Uterus (tissue), 4 donors: ENCODE results near the gene A1CF. TPM values are rescaled to one million over a fixed set of nuclear protein-coding genes. Genes with fewer than 3 reads are reported as not detected.

Source experiments
- total RNA-seq, 4 donors: library from RNA; depleted of rRNA in 3 of 4; stranded (reverse); fragments of >200 nt in 3 of 4; gene quantifications; one replicate each; pipeline versions ENCODE4 v1.1.0 to v1.2.4, GENCODE V29; 2014 to 2023
- donor health status: DM: yes; HTN: yes; CAD: no.

Gene A1CF
- total RNA-seq, 4 donors from 2014 or later, result under 0.01 TPM; not detected in 3

Other genes starting within 250 kb of the A1CF start
- 1 to 10 TPM in 2 of 4 donors, under 1 TPM in 2; under 0.01 to 9.0 (median 1.7) TPM for gene ASAH2B, start 145.7 kb downstream of the A1CF start, total RNA-seq
- gene PRKG1, start 188.9 kb upstream of the A1CF start, total RNA-seq, result 100 to 1,000 TPM in 1 of 4 donors, 10 to 100 TPM in 3; 32.4 to 136 (median 69.6) TPM